Activated T-helper 2 cell treated with anti-CD3 and anti-CD28 coated beads, Interferon-gamma antibody, Interleukin-2, Interleukin-4, amounts not matched to agents 10 μg/mL and 5 μg/mL and 100 μg/mL, durations not matched to agents 14 hours and 24 hours and 36 hours (primary cell): ENCODE data around the gene ARID3C. TPM values are rescaled to one million over a fixed set of nuclear protein-coding genes. Genes with fewer than 3 reads are reported as not detected.
"Not testable (repeated sequence)": the region's sequence is repeated elsewhere in the genome, so short reads cannot be mapped to it uniquely, and the experiment has no call there.

ENCODE experiments used
- DNase-seq: peaks from one replicate; pipeline ENCODE4 v3.0.0; 2021; ENCODE audit warnings: low spot score
- H3K27ac Mint-ChIP-seq: one replicate; pipeline ENCODE4 v1.8.0; 2021; ENCODE audit warnings: mixed read lengths
- H3K27me3 Mint-ChIP-seq: one replicate; pipeline ENCODE4 v1.8.0; 2021; ENCODE audit warnings: low read depth, mixed read lengths
- H3K36me3 Mint-ChIP-seq: one replicate; pipeline ENCODE4 v1.8.0; 2021; ENCODE audit warnings: low read depth, mixed read lengths
- H3K4me1 Mint-ChIP-seq: one replicate; pipeline ENCODE4 v1.8.0; 2021; ENCODE audit warnings: low read depth, mixed read lengths
- H3K4me3 Mint-ChIP-seq: one replicate; pipeline ENCODE4 v1.8.0; 2021; ENCODE audit warnings: low read depth, mild to moderate bottlenecking, moderate library complexity, mixed read lengths
- H3K9me3 Mint-ChIP-seq: one replicate; pipeline ENCODE4 v1.8.0; 2021; ENCODE audit warnings: mixed read lengths
- intact Hi-C: fragments of 100-400 bp; cut with micrococcal nuclease; formaldehyde crosslinking; loops from one replicate; pipeline ENCODE4 v1.15.1; 2023
- total RNA-seq: library from RNA; stranded (reverse); gene quantifications from 2 replicates; pipeline ENCODE4 v1.2.3, GENCODE V29; 2022

The ARID3C gene
- total RNA-seq, 1 donor from 2014 or later: 0.21 TPM

DNA sequence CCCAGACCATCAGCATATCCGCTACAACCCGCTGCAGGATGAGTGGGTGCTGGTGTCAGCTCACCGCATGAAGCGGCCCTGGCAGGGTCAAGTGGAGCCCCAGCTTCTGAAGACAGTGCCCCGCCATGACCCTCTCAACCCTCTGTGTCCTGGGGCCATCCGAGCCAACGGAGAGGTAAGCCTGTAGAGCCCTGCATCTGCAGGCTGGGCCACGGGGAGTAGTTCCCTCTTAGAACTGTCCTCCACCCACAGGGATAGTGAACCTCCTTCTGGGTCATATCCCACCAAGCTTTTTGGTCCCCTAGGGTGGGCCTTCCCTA is 18.2 kb upstream of the ARID3C start:
- DNase-seq: no peak
- no peaks in the 10 kb centered on the region for H3K27me3 Mint-ChIP-seq
- H3K9me3 Mint-ChIP-seq: no peaks in the 10 kb centered on the region
- H3K27ac Mint-ChIP-seq: peak overlapping the region; percentile 87
- H3K4me3 Mint-ChIP-seq: peak overlapping the region; percentile 93
- H3K36me3 Mint-ChIP-seq: peaks cover 40% of the 10 kb centered on the region
- H3K4me1 Mint-ChIP-seq: peaks cover 30% of the 10 kb centered on the region
- intact Hi-C loops: loop anchor here (2.0 to 5.0 kb wide), 2 partner anchors 18 to 35 kb away; partner anchors contain the start of gene RPP25L

DNA sequence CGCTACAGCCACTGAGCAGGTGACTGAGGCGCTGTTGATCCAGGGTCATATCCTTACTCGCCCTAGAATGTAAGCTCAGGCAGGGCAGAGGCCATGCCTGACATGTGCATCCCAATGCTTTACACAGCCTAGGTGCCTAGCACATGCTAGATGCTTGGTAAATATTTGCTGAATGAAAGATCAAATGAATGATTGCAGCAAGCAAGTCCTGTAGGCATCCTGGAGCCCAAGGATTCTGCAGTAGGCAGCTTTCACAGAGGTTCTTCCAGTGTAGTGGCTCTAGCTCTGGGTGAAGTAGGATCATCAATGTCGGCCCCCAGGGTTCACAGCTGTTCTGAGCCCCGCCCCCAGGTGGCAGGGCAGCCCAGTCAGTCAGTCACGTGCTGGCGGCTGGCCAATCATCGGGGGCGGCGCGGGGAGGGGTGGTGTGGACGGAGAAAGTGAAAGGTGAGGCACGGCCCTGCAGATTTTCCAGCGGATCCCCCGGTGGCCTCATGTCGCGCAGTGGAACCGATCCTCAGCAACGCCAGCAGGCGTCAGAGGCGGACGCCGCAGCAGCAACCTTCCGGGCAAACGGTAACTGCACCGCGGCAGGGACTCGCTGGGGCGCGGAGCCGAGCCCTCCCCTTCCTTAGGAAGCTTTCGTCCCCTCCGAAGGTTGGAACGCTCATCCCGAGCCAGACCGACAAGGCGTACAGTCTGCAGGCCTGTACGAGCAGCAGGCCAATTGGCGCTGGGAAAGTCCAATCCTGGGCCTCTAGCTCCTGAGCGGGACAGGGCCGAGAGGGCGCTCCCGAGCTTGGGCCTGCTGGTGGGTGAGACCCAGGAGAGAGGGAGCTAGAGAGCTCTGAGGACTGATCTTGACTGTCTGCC is 17.6 kb upstream of the ARID3C start, which contains the start of gene GALT:
GALT (plus strand) TSS at position 465 of the 873 bp plus-strand sequence; CDS start at position 495, 30 bp downstream.
- H3K36me3 Mint-ChIP-seq: peaks cover 40% of the 10 kb centered on the region
- no peaks in the 10 kb centered on the region for H3K27me3 Mint-ChIP-seq
- peak; percentile 95 for DNase-seq
- intact Hi-C loops: loop anchor here (1.0 to 5.0 kb wide), 3 partner anchors 9 to 34 kb away; partner anchors contain the start of genes RPP25L and SIGMAR1
- peak within 1 kb of the TSS; percentile 87 for H3K27ac Mint-ChIP-seq
- peak within 1 kb of the TSS; percentile 93 for H3K4me3 Mint-ChIP-seq
- H3K9me3 Mint-ChIP-seq: no peaks in the 10 kb centered on the region
- H3K4me1 Mint-ChIP-seq: peaks cover 28% of the 10 kb centered on the region

DNA sequence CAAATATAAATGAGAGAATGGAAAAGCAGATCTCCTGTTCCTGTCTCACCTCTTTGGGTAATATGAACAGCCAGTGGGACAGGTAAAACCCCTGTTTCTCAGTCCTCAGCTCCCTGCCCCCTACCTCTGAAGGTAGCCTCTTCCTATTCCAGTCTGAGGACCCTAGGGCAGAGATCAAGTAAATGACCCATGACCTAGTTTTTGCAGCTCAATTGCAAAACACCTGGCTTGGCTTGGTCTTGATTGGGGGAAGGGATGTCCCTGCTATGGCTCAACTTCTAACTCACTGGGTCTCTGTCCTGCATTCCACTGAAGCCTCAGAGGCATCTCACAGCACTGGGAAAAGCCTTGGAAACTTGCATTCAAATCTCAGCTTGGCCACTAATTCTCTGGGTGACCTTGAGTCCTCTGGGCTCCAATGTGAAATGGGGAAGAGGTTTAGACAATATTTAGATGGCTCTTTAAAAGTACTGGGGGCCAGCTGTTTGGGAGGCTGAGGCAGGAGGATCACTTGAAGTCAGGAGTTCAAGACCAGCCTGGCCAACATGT is 16.0 kb upstream of the ARID3C start:
- Mint-ChIP-seq H3K9me3 (no peaks in the 10 kb centered on the region), H3K27me3 (no peaks in the 10 kb centered on the region), H3K4me1 (peaks cover 28% of the 10 kb centered on the region), H3K36me3 (peaks cover 29% of the 10 kb centered on the region), H3K4me3 (no peak overlapping the region), H3K27ac (no peak overlapping the region)
- intact Hi-C loops: loop anchor here (5.0 kb wide), 1 partner anchor 33 kb away; the partner anchor contains the start of gene RPP25L
- DNase-seq: no peak

DNA sequence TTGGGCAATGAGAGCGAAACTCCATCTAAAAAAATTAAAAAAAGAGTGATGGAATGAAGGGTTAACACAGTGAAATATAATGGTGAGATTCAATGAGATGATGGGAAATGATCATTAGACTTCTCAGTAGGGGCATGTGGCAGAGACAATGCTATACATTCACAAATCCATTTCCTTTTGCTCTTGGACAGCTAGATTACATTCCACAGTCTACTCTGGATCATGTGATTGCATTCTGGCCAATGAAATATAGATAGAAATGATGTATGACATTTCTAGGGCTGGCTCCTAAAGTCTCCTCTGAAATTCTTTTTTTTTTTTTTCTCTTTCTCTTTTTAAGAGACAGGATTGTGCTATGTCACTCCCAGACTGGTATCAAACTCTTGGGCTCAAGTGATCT is 13.8 kb upstream of the ARID3C start:
- H3K36me3 Mint-ChIP-seq: peaks cover 7% of the 10 kb centered on the region
- no peak for DNase-seq
- H3K4me1 Mint-ChIP-seq: peaks cover 27% of the 10 kb centered on the region
- H3K27ac Mint-ChIP-seq: no peak overlapping the region
- intact Hi-C loops: no loop called here
- H3K9me3 Mint-ChIP-seq: no peaks in the 10 kb centered on the region
- no peaks in the 10 kb centered on the region for H3K27me3 Mint-ChIP-seq
- H3K4me3 Mint-ChIP-seq: no peak overlapping the region

DNA sequence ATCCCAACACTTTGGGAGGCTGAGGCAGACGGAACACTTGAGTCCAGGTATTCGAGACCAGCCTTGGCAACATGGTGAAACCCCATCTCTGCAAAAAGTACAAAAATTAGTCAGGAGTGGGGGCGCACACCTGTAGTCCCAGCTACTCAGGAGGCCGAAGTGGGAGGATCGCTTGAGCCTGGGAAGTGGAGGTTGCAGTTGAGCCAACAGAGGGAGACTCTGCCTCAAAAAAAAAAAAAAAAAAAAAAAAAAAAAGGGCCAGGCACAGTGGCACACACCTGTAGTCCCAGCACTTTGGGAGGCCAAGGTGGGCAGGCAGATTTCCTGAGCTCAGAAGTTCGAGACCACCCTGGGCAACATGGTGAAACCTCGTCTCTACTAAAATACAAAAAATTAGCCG is 10.5 kb upstream of the ARID3C start:
- H3K27ac Mint-ChIP-seq, DNase-seq, H3K27me3 Mint-ChIP-seq, H3K4me3 Mint-ChIP-seq, H3K9me3 Mint-ChIP-seq: not testable (repeated sequence)
- Mint-ChIP-seq H3K36me3 (peaks cover 24% of the 10 kb centered on the region), H3K4me1 (peaks cover 27% of the 10 kb centered on the region)
- intact Hi-C loops: loop anchor here (2.0 to 5.0 kb wide), 2 partner anchors 25 to 37 kb away; no protein-coding TSS in a partner anchor

DNA sequence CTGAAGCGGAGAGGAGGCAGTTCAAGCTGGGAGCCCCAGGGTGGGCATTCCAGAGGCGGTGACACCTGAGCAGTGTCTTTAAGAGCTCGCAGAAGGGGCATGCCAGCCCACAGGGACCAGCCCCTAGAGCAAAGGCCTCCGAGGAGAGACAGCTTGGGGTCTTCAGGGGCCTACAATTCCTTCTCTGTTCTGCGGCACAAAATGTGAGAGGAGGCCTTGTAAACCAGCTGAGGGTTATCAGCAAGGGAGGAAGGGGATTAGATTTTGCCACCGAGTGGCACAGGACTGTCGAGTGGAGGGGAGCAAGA is 9.2 kb upstream of the ARID3C start:
- peaks cover 31% of the 10 kb centered on the region for H3K4me1 Mint-ChIP-seq
- no peaks in the 10 kb centered on the region for H3K27me3 Mint-ChIP-seq
- H3K9me3 Mint-ChIP-seq: no peaks in the 10 kb centered on the region
- H3K27ac Mint-ChIP-seq: peak overlapping the region; percentile 86
- intact Hi-C loops: loop anchor here (2.0 to 5.0 kb wide), 2 partner anchors 27 to 36 kb away; no protein-coding TSS in a partner anchor
- H3K4me3 Mint-ChIP-seq: peak overlapping the region; percentile 97
- peaks cover 31% of the 10 kb centered on the region for H3K36me3 Mint-ChIP-seq
- DNase-seq: no peak

DNA sequence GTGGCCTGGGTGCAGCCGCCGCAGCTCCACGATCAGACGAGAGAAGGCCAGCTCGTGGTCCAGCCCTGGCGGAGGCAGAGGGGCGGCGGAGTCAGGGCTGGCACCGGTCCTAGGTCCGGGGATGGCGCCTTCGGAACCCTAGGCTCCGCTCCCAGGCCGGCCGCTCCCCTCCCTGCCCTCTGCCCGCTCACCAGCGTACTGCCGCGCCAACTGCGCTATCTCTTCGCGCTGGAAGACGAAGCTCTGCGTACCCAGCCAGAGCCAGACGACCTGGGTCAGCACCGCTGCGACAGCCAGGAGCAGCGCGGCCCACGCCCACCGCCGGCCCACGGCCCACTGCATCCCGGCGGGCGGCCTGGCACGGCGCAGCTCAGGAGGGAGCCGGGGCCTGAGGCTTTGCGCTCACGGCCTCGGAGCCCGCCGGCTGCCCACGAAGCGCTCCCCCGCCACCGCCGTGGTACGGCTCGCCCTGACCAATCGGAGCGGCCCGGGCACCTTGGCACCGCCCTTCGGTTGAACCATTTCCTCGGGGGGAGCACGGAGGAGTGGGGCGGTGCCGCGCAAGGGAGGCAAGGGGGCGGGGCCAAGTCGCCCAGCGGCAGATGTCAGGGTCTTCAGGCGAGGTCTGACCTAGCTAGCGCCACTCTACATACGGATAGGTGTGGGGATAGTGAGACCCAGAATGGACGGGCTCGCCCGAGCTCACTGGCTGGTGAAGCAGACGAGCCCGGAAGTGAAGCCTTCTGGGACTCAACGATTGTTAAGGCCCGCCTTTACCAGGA is 8.7 kb upstream of the ARID3C start, which contains the start of gene SIGMAR1:
SIGMAR1 (minus strand) TSS at position 432 of the 782 bp plus-strand sequence; CDS start at position 342, 90 bp downstream.
- peak; percentile 93 for DNase-seq
- peaks cover 31% of the 10 kb centered on the region for H3K4me1 Mint-ChIP-seq
- H3K4me3 Mint-ChIP-seq: peak within 1 kb of the TSS; percentile 97
- H3K27ac Mint-ChIP-seq: peak within 1 kb of the TSS; percentile 86
- intact Hi-C loops: loop anchor here (1.0 to 5.0 kb wide), 3 partner anchors 9 to 35 kb away; partner anchors contain the start of gene GALT
- H3K27me3 Mint-ChIP-seq: no peaks in the 10 kb centered on the region
- no peaks in the 10 kb centered on the region for H3K9me3 Mint-ChIP-seq
- peaks cover 34% of the 10 kb centered on the region for H3K36me3 Mint-ChIP-seq

DNA sequence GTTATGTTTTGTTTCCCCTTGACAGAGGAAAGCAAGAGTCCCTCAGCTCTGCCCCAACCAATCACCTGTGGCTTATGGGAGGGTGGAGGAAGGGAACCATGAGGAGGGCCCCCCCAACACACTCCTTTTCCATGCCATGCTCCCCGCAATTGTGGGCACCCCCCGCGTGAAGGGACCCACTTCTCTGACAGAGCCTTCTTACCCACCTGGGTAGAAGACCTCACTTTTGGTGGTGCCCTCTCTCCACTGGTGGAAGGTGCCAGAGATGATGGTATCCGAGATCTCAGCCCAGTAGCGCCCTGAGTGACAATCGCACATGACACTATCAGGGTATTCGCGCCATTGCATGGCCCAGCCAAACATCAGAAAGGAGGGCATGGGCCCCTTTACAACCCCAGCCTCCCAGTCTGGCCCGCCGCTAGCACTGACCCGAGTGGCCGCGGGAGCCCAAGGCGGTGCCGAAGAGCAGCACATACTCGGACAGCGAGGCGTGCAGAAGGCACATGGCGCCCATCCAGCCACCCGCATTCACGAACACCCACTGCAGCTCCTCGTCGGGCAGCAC is 8.0 kb upstream of the ARID3C start:
- intact Hi-C loops: loop anchor here (1.0 to 5.0 kb wide), 2 partner anchors 9 to 35 kb away; partner anchors contain the start of gene GALT
- Mint-ChIP-seq H3K36me3 (peaks cover 40% of the 10 kb centered on the region), H3K4me3 (peak overlapping the region; percentile 97), H3K9me3 (no peaks in the 10 kb centered on the region), H3K4me1 (peaks cover 31% of the 10 kb centered on the region), H3K27ac (peak overlapping the region; percentile 83), H3K27me3 (no peaks in the 10 kb centered on the region)
- no peak for DNase-seq

DNA sequence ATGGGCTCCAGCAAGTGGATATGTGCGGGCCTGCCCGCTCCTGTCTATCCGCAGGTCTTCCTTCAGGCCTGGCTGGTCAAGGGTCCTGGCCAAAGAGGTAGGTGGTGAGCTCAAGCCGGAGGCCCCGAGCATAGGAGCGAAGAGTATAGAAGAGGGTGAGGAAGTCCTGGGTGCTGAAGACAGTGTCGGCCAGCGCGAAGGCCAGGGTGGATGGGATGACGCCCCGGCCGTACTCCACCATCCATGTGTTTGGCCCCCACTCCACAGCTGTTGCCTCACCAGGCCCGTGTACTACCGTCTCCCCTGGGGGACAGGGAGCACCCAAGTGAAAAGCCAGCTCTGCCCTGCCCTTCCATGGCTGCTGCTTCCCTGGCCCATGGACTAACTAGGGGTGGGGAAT is 6.7 kb upstream of the ARID3C start:
- peaks cover 29% of the 10 kb centered on the region for H3K4me1 Mint-ChIP-seq
- H3K36me3 Mint-ChIP-seq: peaks cover 41% of the 10 kb centered on the region
- intact Hi-C loops: loop anchor here (5.0 kb wide), 1 partner anchor 33 kb away; no protein-coding TSS in a partner anchor
- no peaks in the 10 kb centered on the region for H3K9me3 Mint-ChIP-seq
- H3K27me3 Mint-ChIP-seq: peaks cover 8% of the 10 kb centered on the region
- H3K4me3 Mint-ChIP-seq: peak overlapping the region; percentile 97
- H3K27ac Mint-ChIP-seq: no peak overlapping the region
- no peak for DNase-seq

DNA sequence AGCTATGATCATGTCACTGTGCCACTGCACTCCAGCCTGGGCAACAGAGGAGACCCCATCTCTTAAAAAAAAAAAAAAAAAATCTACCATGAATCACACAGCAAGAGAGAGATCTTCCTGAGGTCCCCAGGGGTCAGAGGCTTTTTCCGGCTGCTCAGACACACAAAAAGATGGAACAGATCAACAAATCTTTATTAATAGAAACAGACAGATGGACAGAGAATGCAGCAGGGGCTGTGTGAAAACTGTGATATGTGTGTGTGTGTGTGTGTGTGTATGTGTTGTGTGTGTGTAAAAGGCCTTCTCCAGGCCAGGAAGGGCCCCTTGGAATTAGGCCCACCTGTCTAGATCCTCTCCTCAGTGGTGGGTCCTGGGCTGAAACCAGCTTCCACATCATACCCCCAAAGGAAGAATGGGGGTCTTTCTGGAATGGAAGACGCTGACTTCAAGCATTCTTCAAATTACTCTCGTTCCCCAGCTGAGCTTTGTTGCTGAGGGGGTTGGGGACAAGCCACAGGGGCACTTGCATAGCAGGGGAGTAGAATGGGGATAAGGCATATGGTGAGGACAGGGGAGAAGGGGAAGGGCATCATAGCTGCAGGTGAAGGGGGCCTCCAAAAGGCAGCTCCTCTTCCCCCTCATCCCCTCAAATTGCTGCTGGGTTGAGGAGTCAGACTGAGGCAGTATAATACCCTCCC is 5.8 kb upstream of the ARID3C start:
- no peak for DNase-seq
- no peak overlapping the region for H3K27ac Mint-ChIP-seq
- peaks cover 16% of the 10 kb centered on the region for H3K27me3 Mint-ChIP-seq
- peak overlapping the region; percentile 24 for H3K4me3 Mint-ChIP-seq
- intact Hi-C loops: loop anchor here (1.0 to 5.0 kb wide), 2 partner anchors 22 to 32 kb away; partner anchors contain the start of gene RPP25L
- peaks cover 41% of the 10 kb centered on the region for H3K36me3 Mint-ChIP-seq
- no peaks in the 10 kb centered on the region for H3K9me3 Mint-ChIP-seq
- peaks cover 29% of the 10 kb centered on the region for H3K4me1 Mint-ChIP-seq

DNA sequence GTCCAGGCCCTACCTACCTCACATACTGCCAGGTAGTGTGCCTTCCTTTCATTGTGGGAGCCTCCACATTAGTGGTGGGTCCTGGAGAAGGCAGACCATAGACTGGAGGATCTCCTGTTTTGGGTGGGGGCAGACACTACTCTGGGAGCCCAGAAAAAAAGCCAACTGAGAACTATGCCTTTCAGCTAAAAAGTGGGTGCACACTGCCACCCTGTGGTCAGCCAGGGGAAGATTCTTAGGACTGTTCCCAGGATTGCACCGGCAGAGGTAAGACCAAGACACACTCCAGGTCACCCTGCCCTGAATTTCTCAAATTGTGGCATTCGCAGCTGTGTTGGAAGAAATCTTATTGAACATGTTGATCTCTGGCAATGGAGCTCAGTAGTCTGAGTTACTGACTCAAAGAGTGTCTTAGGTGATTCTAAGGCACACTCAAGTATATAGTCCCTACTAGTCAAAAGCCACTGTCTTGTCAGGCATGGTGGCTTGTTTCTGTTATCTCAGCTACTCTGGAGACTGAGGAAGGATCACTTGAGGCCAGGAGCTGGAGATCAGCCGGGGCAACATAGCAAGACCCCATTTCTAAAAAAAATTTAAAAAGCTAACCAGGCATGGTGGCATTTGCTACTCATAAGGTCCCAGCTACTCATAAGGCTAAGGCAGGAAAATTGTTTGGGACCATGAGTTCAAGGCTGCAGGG is 5.1 kb upstream of the ARID3C start:
- intact Hi-C loops: loop anchor here (1.0 kb wide), 1 partner anchor 22 kb away; the partner anchor contains the start of gene RPP25L
- Mint-ChIP-seq H3K9me3 (no peaks in the 10 kb centered on the region), H3K36me3 (peaks cover 41% of the 10 kb centered on the region), H3K27me3 (peaks cover 23% of the 10 kb centered on the region), H3K27ac (no peak overlapping the region), H3K4me3 (peak overlapping the region; percentile 24), H3K4me1 (peaks cover 32% of the 10 kb centered on the region)
- peak; percentile 62 for DNase-seq
